Measurements from ENCODE around the gene LCOR. TPM values are rescaled to one million over a fixed set of nuclear protein-coding genes. Genes with fewer than 3 reads are reported as not detected.
"Not testable (repeated sequence)": the region's sequence is repeated elsewhere in the genome, so short reads cannot be mapped to it uniquely, and the experiment has no call there.

The LCOR gene
- total and polyA plus RNA-seq, 4 donors, result 3.3 to 68.4 (median 17.9) TPM

- no peaks in the 10 kb centered on the region for H3K9me3 ChIP-seq (ENCODE audit: control insufficient read depth in 4 of 4, insufficient read depth in 3 of 4, low read length in 3 of 4)
- ATAC-seq (ENCODE audit: insufficient read depth, low FRiP score), result no peak
- no peak for TF ChIP-seq CTCF (IDR thresholded peaks at IDR 0.05; ENCODE audit: control extremely low read depth, extremely low read depth)
- H3K27me3 ChIP-seq (ENCODE audit: control insufficient read depth in 3 of 3, insufficient read depth in 3 of 3, low read length in 2 of 3), result no peaks in the 10 kb centered on the region
- no peak overlapping the region for H3K27ac ChIP-seq (ENCODE audit: low read depth in 1 of 2, low read length in 1 of 2)
- H3K4me3 ChIP-seq, result no peak overlapping the region
- no peak overlapping the region for H3K9ac ChIP-seq (ENCODE audit: insufficient read depth in 1 of 2, low read length in 2 of 2)
- DNase-seq, result no peak
- no peaks in the 10 kb centered on the region for H3K36me3 ChIP-seq (ENCODE audit: control insufficient read depth in 4 of 4, insufficient read depth in 4 of 4, low read length in 4 of 4)
- WGBS, 2 donors, result 95 to 100% methylated on average over 2 of the region's 2 CpGs
- H3K4me1 ChIP-seq (ENCODE audit: control insufficient read depth in 5 of 5, insufficient read depth in 5 of 5, low read length in 5 of 5), result peaks cover 0 to 8% (median 0%) of the 10 kb centered on the region in 5 donors
Measured at GRCh38 chr10:96843823-96844222, 11.7 kb downstream of the LCOR start.

- Histone ChIP-seq H3K27ac (ENCODE audit: low read depth in 1 of 2, low read length in 1 of 2) (no peak overlapping the region), H3K27me3 (ENCODE audit: control insufficient read depth in 3 of 3, insufficient read depth in 3 of 3, low read length in 2 of 3) (no peaks in the 10 kb centered on the region), H3K4me1 (ENCODE audit: control insufficient read depth in 5 of 5, insufficient read depth in 5 of 5, low read length in 5 of 5) (peaks cover 0 to 8% (median 7%) of the 10 kb centered on the region in 5 donors), H3K4me3 (no peak overlapping the region), H3K9me3 (ENCODE audit: control insufficient read depth in 4 of 4, insufficient read depth in 3 of 4, low read length in 3 of 4) (no peaks in the 10 kb centered on the region), H3K36me3 (ENCODE audit: control insufficient read depth in 4 of 4, insufficient read depth in 4 of 4, low read length in 4 of 4) (peaks cover 0 to 2% (median 0%) of the 10 kb centered on the region in 4 donors), H3K9ac (ENCODE audit: insufficient read depth in 1 of 2, low read length in 2 of 2) (no peak overlapping the region)
- DNase-seq (no peak), ATAC-seq (ENCODE audit: insufficient read depth, low FRiP score) (no peak)
- 85 to 96% methylated on average over 1 of the region's 1 CpG for WGBS, 2 donors
- TF ChIP-seq CTCF (IDR thresholded peaks at IDR 0.05; ENCODE audit: control extremely low read depth, extremely low read depth), result no peak
Measured at GRCh38 chr10:96846395-96846794, 14.3 kb downstream of the LCOR start.

GRCh38 chr10:96846926-96847325 is 14.8 kb downstream of the LCOR start:
- Histone ChIP-seq H3K36me3 (ENCODE audit: control insufficient read depth in 4 of 4, insufficient read depth in 4 of 4, low read length in 4 of 4) (peaks cover 0 to 2% (median 0%) of the 10 kb centered on the region in 4 donors), H3K4me3 (no peak overlapping the region), H3K27ac (ENCODE audit: low read depth in 1 of 2, low read length in 1 of 2) (no peak overlapping the region), H3K9me3 (ENCODE audit: control insufficient read depth in 4 of 4, insufficient read depth in 3 of 4, low read length in 3 of 4) (no peaks in the 10 kb centered on the region), H3K27me3 (ENCODE audit: control insufficient read depth in 3 of 3, insufficient read depth in 3 of 3, low read length in 2 of 3) (no peaks in the 10 kb centered on the region), H3K9ac (ENCODE audit: insufficient read depth in 1 of 2, low read length in 2 of 2) (no peak overlapping the region), H3K4me1 (ENCODE audit: control insufficient read depth in 5 of 5, insufficient read depth in 5 of 5, low read length in 5 of 5) (peaks cover 0 to 10% (median 8%) of the 10 kb centered on the region in 5 donors)
- 96 to 97% methylated on average over 5 of the region's 5 CpGs for WGBS, 2 donors
- ATAC-seq (ENCODE audit: insufficient read depth, low FRiP score) (no peak), DNase-seq (no peak)
- TF ChIP-seq CTCF (IDR thresholded peaks at IDR 0.05; ENCODE audit: control extremely low read depth, extremely low read depth), result no peak

- H3K27me3 ChIP-seq (ENCODE audit: control insufficient read depth in 3 of 3, insufficient read depth in 3 of 3, low read length in 2 of 3); H3K9me3 ChIP-seq (ENCODE audit: control insufficient read depth in 4 of 4, insufficient read depth in 3 of 4, low read length in 3 of 4); H3K27ac ChIP-seq (ENCODE audit: low read depth in 1 of 2, low read length in 1 of 2); DNase-seq; H3K9ac ChIP-seq (ENCODE audit: insufficient read depth in 1 of 2, low read length in 2 of 2); ATAC-seq (ENCODE audit: insufficient read depth, low FRiP score); H3K4me3 ChIP-seq; H3K36me3 ChIP-seq (ENCODE audit: control insufficient read depth in 4 of 4, insufficient read depth in 4 of 4, low read length in 4 of 4): not testable (repeated sequence)
- WGBS, 2 donors, result 86 to 91% methylated on average over 12 of the region's 12 CpGs
- H3K4me1 ChIP-seq (ENCODE audit: control insufficient read depth in 5 of 5, insufficient read depth in 5 of 5, low read length in 5 of 5), result peaks cover 0 to 10% (median 8%) of the 10 kb centered on the region in 5 donors
Measured at GRCh38 chr10:96847356-96847755, 15.3 kb downstream of the LCOR start.

Measured in lung (tissue), 12 donors.